ENCODE results near the gene KCNQ5.
"Not testable (repeated sequence)": the region's sequence is repeated elsewhere in the genome, so short reads cannot be mapped to it uniquely, and the experiment has no call there.

KCNQ5 gene

DNA sequence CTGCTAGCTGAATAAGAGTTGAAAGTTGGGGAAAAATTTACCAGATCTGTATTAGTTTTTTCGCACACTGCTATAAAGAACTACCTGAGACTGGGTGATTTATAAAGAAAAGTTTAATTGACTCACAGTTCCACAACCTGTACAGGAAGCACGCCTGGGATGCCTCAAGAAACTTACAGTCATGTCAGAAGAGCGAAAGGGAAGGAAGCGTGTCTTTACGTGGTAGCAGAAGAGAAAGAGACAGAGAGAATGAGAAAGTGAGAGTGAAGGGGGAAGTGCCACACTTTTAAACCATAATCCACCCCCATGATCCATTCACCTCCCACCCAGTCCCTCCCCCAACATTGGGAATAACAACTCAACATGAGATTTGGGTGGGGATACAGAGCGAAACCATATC lies 523.8 kb downstream of the KCNQ5 start:
- no peak for DNase-seq

DNA sequence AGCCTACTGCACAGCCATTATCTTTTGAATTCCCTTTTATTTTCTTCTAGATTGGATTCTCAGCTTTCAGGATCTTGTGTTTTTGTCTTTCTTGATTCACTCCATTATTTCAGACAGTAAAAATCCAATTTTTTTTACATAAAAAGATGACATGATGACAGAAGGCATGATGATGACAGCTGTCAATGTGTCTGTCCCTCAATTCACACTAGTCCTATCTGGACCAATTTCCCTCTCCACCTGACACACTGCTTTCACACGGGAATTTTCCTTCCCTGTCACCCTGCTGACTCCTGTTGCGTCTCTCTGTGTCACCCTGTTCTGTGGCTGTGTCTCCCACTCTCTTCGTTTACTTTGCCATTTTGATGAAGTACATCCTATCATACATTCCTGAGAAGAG lies 529.9 kb downstream of the KCNQ5 start:
- no peak for DNase-seq

DNA sequence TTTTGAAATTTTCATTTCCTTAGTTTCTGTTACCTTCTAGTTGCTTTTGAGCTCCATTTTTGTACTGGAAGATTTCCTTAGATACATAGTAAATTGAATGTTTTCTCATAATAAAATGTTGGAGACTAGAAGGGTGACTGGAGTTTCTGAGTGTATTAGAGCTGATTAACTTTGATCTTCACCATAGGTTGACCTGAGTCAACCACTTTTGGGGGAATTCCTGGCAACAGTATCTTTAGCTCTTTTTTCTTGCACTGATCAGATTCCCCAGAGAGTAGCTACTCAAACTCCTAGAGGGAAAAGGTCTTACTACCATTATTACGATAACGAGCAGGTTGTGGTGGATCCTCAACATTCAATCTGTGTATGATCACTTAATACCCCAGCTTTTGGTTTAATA lies 530.7 kb downstream of the KCNQ5 start:
- DNase-seq = no peak

DNA sequence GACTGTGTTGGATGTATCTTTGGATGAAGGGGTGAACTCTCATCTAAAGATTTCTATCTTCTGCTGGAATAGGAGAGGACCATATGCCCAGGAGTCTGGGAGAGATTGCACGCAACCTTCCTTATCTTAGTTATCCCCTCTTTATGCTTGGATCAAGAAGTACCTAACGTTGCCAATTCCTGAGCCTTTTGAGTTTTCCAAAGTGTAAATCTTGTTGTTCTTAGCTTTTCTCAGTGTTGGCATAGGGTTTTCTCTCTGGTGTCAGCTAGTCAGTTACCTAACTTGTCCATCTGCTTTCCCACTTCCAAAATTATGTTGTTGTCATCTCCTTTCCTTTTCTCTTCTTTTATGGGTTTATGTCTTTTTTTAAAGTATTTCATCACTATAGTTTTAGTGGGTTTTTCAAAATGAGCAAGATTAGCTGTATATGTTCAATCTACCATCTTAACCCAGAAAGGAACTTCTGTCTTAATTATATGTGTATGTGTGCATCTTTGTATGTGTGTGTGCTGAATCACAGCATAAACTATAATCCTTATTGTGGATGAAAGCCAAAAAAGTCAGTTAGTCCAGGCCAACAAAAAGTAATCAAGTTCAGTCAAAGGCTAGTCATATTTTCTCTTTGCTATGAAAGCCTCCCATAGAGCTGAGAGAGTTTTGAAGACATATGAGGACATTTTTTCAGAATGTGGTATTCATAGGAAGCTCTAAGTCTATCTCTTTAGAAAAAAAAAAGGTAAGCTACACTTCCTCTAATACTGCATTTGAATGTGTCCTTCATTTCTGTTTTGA lies 531.3 kb downstream of the KCNQ5 start:
- no peak for DNase-seq

DNA sequence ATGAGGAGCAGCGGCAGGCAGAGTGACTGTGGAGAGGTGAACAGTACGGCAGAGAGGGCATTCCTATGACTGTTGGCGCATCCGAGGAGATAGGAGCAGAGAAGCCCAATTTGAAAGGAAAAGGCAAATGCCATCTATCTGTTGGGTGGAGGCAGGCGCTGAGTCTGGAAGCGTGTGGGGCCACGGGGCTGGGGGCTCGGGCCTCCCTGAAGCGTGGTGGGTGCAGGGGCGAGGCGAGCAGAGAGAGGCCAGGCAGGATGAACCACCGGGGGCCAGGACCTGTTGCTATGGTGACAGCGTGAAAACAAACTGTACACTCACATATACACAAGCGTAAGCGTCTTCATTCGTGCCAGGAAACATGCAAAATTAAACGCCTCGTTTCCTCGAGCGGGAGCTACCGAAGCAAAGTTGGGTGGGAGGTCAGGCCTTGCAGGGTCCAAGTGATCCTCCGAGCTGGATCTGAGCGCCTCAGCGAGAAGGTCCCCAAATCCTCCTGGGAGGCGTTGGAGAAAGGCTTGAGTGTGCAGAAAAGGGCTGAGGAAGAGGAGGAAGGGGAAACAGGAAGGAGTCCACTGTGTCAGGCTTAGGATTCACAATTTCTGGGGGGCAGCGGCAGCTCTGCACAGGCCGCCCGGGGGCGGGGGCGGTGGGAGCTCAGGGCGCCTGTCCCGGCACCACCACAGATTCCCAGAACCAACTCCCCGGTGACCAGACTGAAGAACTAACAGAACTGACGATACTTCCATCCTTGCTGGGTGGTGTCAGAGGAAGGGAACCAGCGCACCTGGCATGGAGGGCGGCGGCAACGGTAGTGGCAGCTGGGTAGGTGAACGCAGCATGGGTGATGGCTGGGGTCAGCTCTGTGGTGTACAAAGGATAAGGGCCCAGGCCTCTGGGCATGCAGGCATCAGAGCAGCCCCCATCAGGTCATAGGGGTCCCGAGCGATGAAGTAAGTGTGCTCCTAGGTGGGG lies 535.2 kb downstream of the KCNQ5 start:
- no peak for DNase-seq

DNA sequence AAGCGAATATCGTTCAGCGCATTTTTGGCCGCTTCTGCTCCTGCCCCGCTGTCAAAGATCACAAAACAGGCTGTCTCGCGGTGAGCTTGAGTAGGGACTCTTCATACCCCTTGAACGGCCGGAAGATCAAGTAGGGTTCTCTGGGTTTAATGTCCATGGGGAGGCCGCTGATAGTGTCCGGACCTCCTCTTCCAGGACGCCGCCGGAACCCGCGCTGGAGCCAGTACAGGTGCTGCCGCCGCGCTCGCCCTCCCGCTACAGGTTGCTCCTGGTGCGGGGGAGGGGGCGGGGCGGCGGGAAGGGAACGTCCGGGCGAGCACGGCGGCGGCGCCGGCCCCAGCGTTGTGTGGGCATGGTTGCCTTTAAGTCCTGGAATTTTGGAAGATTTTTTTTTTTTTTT lies 536.0 kb downstream of the KCNQ5 start:
- no peak for DNase-seq

DNA sequence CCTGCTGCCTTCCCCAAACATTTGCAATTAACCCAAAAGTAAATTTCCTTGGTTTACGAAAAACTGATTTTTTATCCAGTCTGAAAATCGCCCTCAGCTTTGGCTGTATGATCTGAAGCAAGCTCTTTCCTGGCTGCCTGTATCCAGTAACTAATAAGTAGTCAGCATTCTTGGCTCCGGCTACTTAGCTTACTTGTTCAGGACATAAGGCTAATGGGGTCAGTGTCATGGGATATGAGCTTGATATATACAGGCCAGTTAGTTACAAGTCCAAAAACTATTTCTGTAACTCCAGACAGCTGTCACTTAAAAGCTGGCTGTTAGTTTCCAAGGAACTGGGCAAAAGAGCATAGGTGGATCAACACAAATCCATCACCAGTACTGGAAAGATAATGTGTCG lies 547.2 kb downstream of the KCNQ5 start:
- DNase-seq = no peak

DNA sequence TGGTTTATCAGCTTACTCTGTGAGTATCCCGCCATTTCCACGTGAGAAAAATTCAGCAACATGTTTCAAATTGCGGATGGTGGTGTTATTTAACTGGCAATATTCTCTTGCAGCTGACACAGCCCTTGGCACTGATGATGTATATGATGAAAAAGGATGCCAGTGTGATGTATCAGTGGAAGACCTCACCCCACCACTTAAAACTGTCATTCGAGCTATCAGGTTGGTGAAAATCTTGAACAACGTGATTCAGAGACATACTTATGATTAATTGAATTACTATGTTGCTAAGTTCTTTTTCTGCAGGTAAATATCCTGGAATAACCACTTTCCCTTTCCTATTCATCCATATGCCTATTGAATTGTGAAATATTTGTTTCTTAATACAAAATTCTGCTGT lies 547.8 kb downstream of the KCNQ5 start:
- no peak for DNase-seq

DNA sequence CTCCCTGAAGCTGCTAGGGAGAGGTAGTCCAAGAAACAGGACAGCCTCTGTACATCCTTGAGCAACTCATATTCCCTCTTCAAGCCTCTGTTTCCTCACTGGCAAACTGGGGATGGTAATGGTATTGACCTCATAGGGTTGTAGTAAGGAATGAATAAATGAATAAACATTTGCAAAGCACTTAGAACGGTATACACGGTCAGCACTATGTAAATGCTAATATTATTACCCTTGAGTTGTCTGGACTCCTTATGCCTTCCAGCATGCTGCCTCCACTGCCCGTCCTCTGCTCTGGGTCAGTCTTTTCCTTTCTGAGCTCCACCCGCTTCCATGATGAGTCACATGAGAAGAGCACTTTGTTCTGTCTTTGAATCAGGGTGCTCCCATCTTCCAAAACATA lies 552.8 kb downstream of the KCNQ5 start:
- DNase-seq = no peak

DNA sequence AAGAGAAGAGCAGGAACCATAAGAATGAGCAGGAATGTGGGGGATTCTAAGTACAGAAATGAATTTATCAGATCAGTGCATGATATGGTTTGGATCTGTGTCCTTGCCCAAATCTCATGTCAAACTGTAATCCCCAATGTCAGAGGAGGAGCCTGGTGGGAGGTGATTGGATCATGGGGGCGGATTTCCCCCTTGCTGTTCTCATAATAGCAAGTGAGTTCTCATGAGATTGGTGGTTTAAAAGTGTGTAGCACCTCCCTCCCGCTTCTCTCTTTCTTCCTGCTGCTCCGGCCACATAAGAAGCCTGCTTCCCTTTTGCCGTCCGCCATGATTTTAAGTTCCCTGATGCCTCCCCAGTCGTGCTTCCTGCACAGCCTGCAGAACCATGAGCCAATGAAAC lies 554.2 kb downstream of the KCNQ5 start:
- no peak for DNase-seq

DNA sequence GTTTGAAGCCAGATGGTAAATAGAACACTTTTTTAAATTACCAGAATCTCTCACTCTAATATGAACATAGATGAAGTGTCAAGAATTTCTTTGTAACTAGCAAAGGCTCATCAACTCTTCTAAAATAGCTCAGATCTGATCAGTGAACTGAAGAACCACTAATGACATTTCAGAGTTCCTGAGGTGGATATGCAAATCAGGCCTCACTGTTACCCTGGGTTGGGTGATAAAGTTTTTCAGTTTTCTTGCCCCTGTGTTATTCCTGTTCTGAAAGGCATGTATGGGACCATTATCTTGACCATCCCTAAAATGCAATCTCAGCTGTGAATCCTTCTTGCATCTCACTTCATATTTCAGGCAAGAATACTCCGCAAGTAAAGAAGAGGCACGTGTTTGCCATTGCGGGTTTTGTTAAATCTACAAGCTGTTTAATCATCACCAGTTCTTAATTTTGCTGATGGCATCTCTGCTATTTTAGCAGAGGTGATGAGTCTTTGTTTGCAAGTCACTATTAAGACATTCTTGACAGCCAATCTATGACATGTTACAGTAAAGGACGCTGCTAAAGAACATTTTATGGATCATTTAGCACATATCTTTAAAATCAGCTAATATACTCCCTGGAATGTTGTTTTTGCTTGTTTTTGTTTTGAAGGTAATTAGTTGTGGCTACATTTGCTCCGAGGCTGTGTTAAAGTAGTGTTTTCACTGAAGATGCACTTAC lies 555.5 kb downstream of the KCNQ5 start:
- DNase-seq = no peak

DNA sequence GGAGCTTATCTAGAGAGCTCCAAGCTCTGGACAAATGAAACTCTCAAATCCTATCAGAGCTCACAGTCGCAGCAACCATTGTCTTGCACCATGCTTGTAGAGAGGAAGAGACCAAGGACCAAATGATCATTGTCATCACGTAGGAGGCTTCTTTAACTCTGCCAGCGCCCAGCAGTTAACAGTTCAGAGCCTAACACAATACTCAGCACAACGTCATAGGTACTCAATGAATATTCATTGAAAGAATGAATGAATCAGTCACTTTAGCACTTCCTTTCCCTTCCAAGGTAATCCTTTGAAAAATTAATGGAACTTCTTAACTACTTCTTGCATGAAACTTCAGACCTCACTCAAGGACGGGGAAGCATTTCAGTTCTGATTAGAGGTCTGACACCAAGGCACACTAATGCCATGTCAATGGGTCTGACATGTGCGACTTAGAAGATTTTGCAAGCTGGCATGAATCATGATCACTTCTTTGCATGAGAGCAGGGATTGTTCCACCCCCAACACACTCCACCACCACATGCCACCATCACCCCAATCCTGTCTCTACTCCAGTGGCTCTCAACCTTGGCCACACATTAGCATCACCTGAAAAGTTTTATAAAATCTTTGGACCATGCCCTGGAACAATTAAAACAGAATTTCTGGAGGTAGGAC lies 558.3 kb downstream of the KCNQ5 start:
- no peak for DNase-seq

DNA sequence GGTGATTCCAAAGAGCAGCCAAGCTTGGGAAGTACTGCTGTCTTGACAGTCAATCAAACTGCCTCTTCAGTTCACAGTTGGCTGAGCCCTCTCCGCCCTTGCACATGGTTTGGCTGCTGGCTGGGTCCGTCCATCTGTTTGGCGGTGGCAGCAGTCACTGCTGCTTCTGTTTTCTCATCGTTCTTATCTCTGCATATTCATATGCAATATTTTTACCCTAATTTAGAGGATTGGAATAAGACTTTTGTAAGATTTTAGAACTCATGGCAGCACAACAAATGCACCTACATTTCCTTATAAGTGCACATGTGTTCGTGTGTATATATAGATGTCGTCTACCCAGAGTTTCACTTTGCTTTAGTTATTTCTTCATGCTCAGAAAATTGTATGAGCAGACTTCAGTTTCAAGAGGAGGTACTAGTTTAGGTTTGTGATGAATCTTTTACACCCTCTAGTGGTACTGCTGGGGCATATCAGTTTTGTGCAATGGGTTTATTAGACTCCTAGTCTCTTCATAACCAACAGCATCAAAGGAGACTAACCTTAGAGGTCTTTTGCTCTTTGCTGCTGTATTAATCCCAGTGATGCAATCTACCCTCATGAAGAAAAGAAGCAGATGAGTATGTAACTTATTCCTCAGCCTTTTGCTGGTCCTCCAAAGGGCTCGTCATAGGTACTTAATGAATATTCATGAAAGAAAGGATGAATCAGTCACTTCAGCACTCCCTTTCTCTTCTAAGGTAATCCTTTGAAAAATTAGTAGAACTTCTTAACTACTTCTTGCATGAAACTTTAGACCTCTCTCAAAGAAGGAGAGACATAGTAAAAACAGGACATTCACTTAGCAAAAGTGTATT lies 559.1 kb downstream of the KCNQ5 start:
- DNase-seq = no peak

DNA sequence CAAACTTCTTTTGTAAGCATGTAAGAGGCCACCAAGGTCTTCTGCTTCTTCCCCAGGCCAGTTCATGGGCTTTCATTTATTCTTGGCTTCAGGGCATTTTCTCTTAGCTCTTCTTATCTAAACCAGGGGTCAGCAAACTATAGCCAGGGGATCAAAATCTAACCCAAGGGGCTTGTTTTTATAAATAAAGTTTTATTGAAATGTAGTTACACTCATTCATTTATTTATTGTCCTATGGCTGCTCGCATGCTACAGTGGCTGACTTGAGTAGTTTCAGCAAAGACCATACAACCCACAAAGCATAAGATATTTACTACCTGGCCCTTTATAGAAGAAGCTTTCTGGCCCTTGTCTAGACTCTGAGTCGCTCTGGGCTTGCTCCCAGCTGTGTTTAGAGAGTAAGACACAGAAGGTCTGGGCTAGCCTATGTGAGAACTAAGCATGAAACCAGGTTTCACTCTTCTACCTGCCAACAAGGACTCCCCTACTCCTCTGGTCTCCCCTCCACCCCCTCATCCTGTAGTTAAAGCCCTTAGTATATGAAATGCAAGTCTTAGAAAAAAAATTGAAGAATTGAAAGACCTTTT lies 560.2 kb downstream of the KCNQ5 start:
- no peak for DNase-seq

DNA sequence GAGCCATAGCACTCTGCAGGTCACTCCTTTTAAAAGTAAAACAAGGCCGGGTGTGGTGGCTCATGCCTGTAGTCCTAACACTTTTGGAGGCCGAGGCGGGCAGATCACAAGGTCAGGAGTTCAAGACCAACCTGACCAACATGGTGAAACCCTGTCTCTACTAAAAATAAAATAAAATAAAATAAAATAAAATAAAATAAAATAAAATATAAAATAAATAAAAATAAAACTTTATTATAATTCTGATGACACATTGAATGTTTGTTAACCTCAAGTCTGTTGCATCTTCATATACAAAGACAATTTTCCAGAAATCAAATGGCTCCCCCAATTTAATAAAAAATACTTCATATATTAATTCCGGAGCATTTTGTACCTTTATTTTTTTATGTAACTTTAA lies 571.4 kb downstream of the KCNQ5 start:
- DNase-seq = not testable (repeated sequence)

DNA sequence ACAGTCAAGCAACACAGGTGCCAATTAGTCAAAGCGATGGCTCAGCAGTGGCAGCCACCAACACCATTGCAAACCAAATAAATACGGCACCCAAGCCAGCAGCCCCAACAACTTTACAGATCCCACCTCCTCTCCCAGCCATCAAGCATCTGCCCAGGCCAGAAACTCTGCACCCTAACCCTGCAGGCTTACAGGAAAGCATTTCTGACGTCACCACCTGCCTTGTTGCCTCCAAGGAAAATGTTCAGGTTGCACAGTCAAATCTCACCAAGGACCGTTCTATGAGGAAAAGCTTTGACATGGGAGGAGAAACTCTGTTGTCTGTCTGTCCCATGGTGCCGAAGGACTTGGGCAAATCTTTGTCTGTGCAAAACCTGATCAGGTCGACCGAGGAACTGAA lies 572.9 kb downstream of the KCNQ5 start:
- no peak for DNase-seq

DNA sequence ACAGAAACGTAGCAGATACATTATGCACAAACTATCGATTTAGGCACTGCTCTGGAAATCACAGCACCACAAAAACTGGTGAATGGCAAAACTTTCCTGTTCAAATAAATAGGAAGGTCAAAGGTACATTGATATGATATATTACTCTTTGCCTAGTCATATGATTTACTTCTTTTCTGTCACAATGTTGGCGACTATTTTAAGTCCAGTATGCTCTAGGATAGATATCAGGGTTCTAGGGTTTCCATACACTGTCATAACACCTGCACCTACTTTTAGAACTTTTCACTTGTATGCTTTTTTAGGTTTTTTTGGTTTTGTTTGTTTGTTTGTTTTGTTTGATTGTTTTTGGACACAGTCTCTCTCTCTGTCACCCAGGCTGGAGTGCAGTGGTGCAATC lies 578.4 kb downstream of the KCNQ5 start:
- DNase-seq = no peak

DNA sequence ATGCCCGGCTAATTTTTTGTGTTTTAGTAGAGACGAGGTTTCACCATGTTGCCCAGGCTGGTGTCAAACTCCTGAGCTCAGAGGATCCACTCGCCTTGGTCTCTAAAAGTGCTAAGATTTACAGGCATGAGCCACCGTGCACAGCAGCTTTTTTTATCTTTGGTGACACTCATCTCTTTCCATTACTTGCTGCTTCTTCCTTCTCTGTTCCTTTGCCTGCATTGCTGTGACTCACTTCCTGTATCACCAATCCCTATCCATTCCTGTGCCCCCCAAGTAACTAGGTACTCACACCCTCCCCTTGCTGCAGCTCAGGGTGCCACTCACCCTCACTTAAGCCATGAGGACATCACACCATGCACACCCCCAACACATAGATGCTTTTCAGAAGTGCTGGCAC lies 578.9 kb downstream of the KCNQ5 start:
- no peak for DNase-seq

DNA sequence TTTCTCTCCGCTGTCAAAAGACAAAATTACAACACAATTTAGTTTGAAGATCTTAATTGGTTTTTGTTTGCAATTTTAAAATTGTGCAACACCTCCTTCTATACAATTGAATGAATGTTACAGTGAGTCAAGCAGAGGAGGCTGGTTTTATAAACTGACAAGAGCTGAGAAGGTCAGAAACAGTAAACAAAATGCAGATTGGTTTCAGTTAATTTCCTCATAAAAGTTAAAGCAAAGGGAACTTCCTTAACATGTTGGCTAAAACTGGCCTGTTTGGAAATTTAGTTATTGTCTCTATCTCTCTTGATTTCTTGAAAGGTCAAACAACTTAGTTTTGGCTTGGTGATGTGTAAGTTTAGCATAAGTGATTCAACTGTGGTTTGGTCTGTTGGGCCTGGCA lies 581.2 kb downstream of the KCNQ5 start:
- DNase-seq = no peak

DNA sequence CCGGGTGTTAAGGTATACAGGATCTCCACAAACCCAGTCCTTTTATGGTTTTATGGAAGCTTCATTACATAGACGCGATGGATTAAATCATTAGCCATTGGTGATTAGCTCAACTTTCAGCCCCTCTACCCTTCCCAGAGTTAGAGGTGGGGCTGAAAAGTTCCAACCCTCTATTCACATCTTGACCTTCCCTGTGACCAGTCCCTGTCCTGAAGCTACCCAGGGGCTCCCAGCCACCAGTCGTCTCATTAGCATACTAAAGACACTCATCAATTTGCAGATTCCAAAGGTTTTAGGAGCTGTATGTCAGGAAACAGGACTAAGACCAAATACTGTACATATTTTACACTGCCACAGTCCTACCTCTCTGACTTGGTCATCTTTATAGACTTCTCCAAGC lies 582.4 kb downstream of the KCNQ5 start:
- no peak for DNase-seq

DNA sequence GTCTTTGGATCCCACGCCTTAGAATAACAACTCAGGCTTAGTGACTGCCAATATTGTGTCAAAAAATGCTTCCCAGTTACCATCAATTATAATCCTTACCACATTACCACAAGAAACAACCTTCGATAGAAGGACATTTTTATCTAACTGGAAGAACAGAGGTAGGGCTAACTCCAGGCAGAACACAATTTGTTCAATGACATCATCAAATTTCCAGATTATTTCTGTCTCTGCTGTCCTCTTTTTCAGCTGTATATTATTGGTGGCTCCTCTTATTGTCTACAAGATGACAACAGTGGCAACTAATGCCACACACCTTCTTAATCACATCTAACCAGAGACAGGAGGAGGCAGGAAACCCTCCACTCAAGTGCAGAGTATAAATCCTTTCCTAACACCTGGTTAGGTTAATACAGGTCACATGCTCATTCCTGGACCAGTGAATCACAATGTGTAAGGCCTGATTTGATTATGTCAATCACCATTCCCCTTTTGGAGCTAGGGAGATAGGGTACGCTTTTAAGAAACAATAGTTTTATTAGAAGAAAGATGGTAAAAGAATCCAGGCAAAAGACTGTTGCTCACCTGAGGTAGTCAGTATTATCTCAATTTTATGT lies 585.5 kb downstream of the KCNQ5 start:
- DNase-seq = no peak

Data from cortex of kidney (tissue), 1 donor.